ENCODE measurements around the gene SYT1. TPM values are rescaled to one million over a fixed set of nuclear protein-coding genes. Genes with fewer than 3 reads are reported as not detected.

Gene SYT1
- total RNA-seq, 2 experiments from 2014 or later, result not detected

- Histone ChIP-seq H3K4me2 (ENCODE audit: low read length) (no peak overlapping the region), H3K4me3 (ENCODE audit: low read depth, low read length, poor library complexity, severe bottlenecking) (no peak overlapping the region), H3K79me2 (ENCODE audit: insufficient read depth, low read depth, low read length) (no peaks in the 10 kb centered on the region), H3K9me3 (ENCODE audit: low read length) (no peaks in the 10 kb centered on the region), H3K9me2 (ENCODE audit: insufficient read depth, low read length) (no peaks in the 10 kb centered on the region), H3K36me3 (ENCODE audit: insufficient read depth, low read length) (no peaks in the 10 kb centered on the region), H3K4me1 (ENCODE audit: insufficient read depth, low read length, poor library complexity, severe bottlenecking) (no peaks in the 10 kb centered on the region), H4K20me1 (ENCODE audit: insufficient read depth, low read length) (no peaks in the 10 kb centered on the region), H2AFZ (ENCODE audit: low read length) (no peak overlapping the region), H3K27ac (ENCODE audit: low read depth, low read length, poor library complexity, severe bottlenecking) (no peak overlapping the region)
- intact Hi-C loops (cut with micrococcal nuclease; ENCODE audit: unreplicated experiment), result no loop called here
- TF ChIP-seq EZH2phosphoT487 (IDR thresholded peaks at IDR 0.05; ENCODE audit: borderline replicate concordance, low read depth, low read length) (no peak), CTCF (conservative IDR thresholded peaks at IDR 0.05; ENCODE audit: low read length) (no peak)
- ChIA-PET CTCF (ENCODE audit: unreplicated experiment) (no interaction called here), POLR2A (interaction anchor here (1.0 to 1.6 kb wide), 2 partner anchors 12 to 336 kb away, joined by 3 to 4 read pairs; no protein-coding TSS in a partner anchor)
- no peak for DNase-seq (ENCODE audit: low spot score)
- BruUV-seq (replicated peaks), result no TSS peak
Measured at GRCh38 chr12:79438480-79439174, 574.1 kb downstream of the SYT1 start.

- no peak overlapping the region for H2AFZ ChIP-seq (ENCODE audit: low read length)
Measured at GRCh38 chr12:79439175-79439825, 574.7 kb downstream of the SYT1 start.

More at GRCh38 chr12:79439175-79439825, 574.7 kb downstream of the SYT1 start:
- H3K36me3 ChIP-seq (ENCODE audit: insufficient read depth, low read length), result no peaks in the 10 kb centered on the region
- H3K9me2 ChIP-seq (ENCODE audit: insufficient read depth, low read length), result no peaks in the 10 kb centered on the region
- TF ChIP-seq CTCF (conservative IDR thresholded peaks at IDR 0.05; ENCODE audit: low read length), result no peak
- TF ChIP-seq EZH2phosphoT487 (IDR thresholded peaks at IDR 0.05; ENCODE audit: borderline replicate concordance, low read depth, low read length), result no peak
- H3K9me3 ChIP-seq (ENCODE audit: low read length), result no peaks in the 10 kb centered on the region
- H3K79me2 ChIP-seq (ENCODE audit: insufficient read depth, low read depth, low read length), result no peaks in the 10 kb centered on the region
- ChIA-PET POLR2A (interaction anchor here (1.0 to 1.6 kb wide), 2 partner anchors 11 to 335 kb away, joined by 3 to 4 read pairs; no protein-coding TSS in a partner anchor), CTCF (ENCODE audit: unreplicated experiment) (no interaction called here)
- no peak for DNase-seq (ENCODE audit: low spot score)
- no peak overlapping the region for H3K4me2 ChIP-seq (ENCODE audit: low read length)
- no peaks in the 10 kb centered on the region for H4K20me1 ChIP-seq (ENCODE audit: insufficient read depth, low read length)
- intact Hi-C loops (cut with micrococcal nuclease; ENCODE audit: unreplicated experiment), result no loop called here
- BruUV-seq (replicated peaks), result no TSS peak
- H3K27ac ChIP-seq (ENCODE audit: low read depth, low read length, poor library complexity, severe bottlenecking), result no peak overlapping the region
- H3K4me3 ChIP-seq (ENCODE audit: low read depth, low read length, poor library complexity, severe bottlenecking), result no peak overlapping the region
- H3K4me1 ChIP-seq (ENCODE audit: insufficient read depth, low read length, poor library complexity, severe bottlenecking), result no peaks in the 10 kb centered on the region

All from OCI-LY7 (cell line).